ENCODE results near the gene IL1RN.

- TF ChIP-seq CTCF (IDR thresholded peaks at IDR 0.05) (no peak), POLR2A (IDR thresholded peaks at IDR 0.05) (no peak)
Measured at GRCh38 chr2:113169002-113169530, 41.7 kb downstream of the IL1RN start.

Data from uterus (tissue), 2 donors.